H1 (cell line): ENCODE measurements around the gene CCDC169. TPM values are rescaled to one million over a fixed set of nuclear protein-coding genes. Genes with fewer than 3 reads are reported as not detected.
"Not testable (repeated sequence)": the region's sequence is repeated elsewhere in the genome, so short reads cannot be mapped to it uniquely, and the experiment has no call there.

Experiments
- CTCF ChIA-PET: fragments of 300-600 bp; sonication (Branson Sonifier 250); formaldehyde crosslinking; loops from one replicate; lab custom pipeline; 2021; ENCODE audit not compliant: partially characterized antibody; lab: Charles Lee
- POLR2A ChIA-PET: fragments of 300-600 bp; sonication (Branson Sonifier 250); formaldehyde crosslinking; loops from one replicate; lab custom pipeline; 2021; ENCODE audit warnings: inconsistent platforms; ENCODE audit not compliant: partially characterized antibody; lab: Charles Lee
- DNase-seq, 2 experiments: peaks; one replicate each; pipeline versions ENCODE4 v3.0.0 to v3.0.0-alpha.2; 2010 to 2022; ENCODE audit warnings: low spot score in 2 of 2, low read depth in 1 of 2, mixed read lengths in 1 of 2
- FAIRE-seq: peaks from 2 replicates; lab custom pipeline; 2011; peaks lifted over from hg19 to GRCh38; lab: Jason Lieb, UNC
- H2AFZ ChIP-seq: 2 replicates; pipeline ENCODE4 v1.8.1; 2012; ENCODE audit warnings: low read length, inconsistent platforms
- H2AK5ac ChIP-seq: 2 replicates; pipeline ENCODE4 v1.6.1; 2013; ENCODE audit warnings: low read depth, low read length
- H2BK120ac ChIP-seq: replicated peaks from 2 replicates; pipeline ENCODE3; 2013; ENCODE audit warnings: low read depth, low read length, inconsistent platforms
- H2BK12ac ChIP-seq: 2 replicates; pipeline ENCODE4 v1.6.1; 2013; ENCODE audit warnings: low read depth, low read length
- H2BK15ac ChIP-seq: 2 replicates; pipeline ENCODE4 v1.6.1; 2013; ENCODE audit warnings: low read length
- H2BK20ac ChIP-seq: 2 replicates; pipeline ENCODE4 v1.6.1; 2013; ENCODE audit warnings: low read length
- H2BK5ac ChIP-seq: 2 replicates; pipeline ENCODE4 v1.6.1; 2013; ENCODE audit warnings: low read depth, low read length
- H3K14ac ChIP-seq: 2 replicates; pipeline ENCODE4 v1.6.1; 2013; ENCODE audit warnings: inconsistent platforms; ENCODE audit not compliant: insufficient read length
- H3K18ac ChIP-seq: 2 replicates; pipeline ENCODE4 v1.6.1; 2013; ENCODE audit warnings: low read length; ENCODE audit errors: extremely low read depth
- H3K23ac ChIP-seq: 2 replicates; pipeline ENCODE4 v1.6.1; 2013; ENCODE audit warnings: inconsistent platforms; ENCODE audit not compliant: insufficient read length
- H3K23me2 ChIP-seq: 2 replicates; pipeline ENCODE4 v1.6.1; 2013; ENCODE audit warnings: low read depth, low read length
- H3K27ac ChIP-seq: 2 replicates; pipeline ENCODE4 v1.6.1; 2011; ENCODE audit warnings: low read depth, low read length, inconsistent platforms
- H3K27me3 ChIP-seq, 4 experiments: replicated peaks in 1 of 4; 1 replicate in 1 of 4; 2 replicates in 3 of 4; pipeline versions ENCODE4 v1.6.1 to v1.8.1; 2011 to 2013; ENCODE audit warnings: low read length in 3 of 4, mild to moderate bottlenecking in 3 of 4, inconsistent platforms in 2 of 4, mixed read lengths in 2 of 4, moderate library complexity in 1 of 4; ENCODE audit not compliant: control insufficient read depth in 3 of 4, insufficient read depth in 3 of 4; ENCODE audit errors: extremely low read depth in 1 of 4
- H3K36me3 ChIP-seq, 4 experiments: 2 replicates each; pipeline versions ENCODE4 v1.6.1 to v1.8.1; 2011 to 2013; ENCODE audit warnings: mild to moderate bottlenecking in 4 of 4, low read length in 3 of 4, moderate library complexity in 2 of 4, control low read depth in 1 of 4, inconsistent platforms in 1 of 4; ENCODE audit not compliant: insufficient read depth in 4 of 4, control insufficient read depth in 2 of 4
- H3K4ac ChIP-seq: replicated peaks from 2 replicates; pipeline ENCODE3; 2013; ENCODE audit warnings: low read length, low read depth, mixed read lengths, inconsistent platforms; ENCODE audit not compliant: insufficient read length
- H3K4me1 ChIP-seq, 4 experiments: replicated peaks in 1 of 4; 1 replicate in 1 of 4; 2 replicates in 3 of 4; pipeline versions ENCODE4 v1.6.1 to v1.8.1; 2011 to 2013; ENCODE audit warnings: low read length in 3 of 4, inconsistent platforms in 2 of 4, mixed read lengths in 1 of 4; ENCODE audit not compliant: insufficient read depth in 4 of 4, control insufficient read depth in 3 of 4
- H3K4me2 ChIP-seq, 2 experiments: 2 replicates each; pipeline versions ENCODE4 v1.6.1 to v1.8.1; 2011 to 2013; ENCODE audit warnings: low read depth in 2 of 2, low read length in 2 of 2, control low read depth in 1 of 2, inconsistent platforms in 1 of 2, mild to moderate bottlenecking in 1 of 2; ENCODE audit not compliant: insufficient read depth in 1 of 2
- H3K4me3 ChIP-seq, 4 experiments: fragments of 200-600, 300-600 bp in 1 of 4; sonication (generic), shearing (Covaris generic), sonication (Bioruptor Twin) in 1 of 4; 2 replicates each; pipeline versions ENCODE4 v1.5.1 to v1.8.1; 2011 to 2016; ENCODE audit warnings: low read length in 4 of 4, low read depth in 3 of 4, control low read depth in 2 of 4, inconsistent platforms in 2 of 4, mild to moderate bottlenecking in 2 of 4, mixed read lengths in 1 of 4, moderate library complexity in 1 of 4; ENCODE audit not compliant: insufficient read depth in 2 of 4; ENCODE audit errors: extremely low read depth in 1 of 4
- H3K56ac ChIP-seq: replicated peaks from 2 replicates; pipeline ENCODE3; 2013; ENCODE audit warnings: low read depth, mild to moderate bottlenecking, mixed read lengths, low read length, inconsistent platforms; ENCODE audit not compliant: insufficient read length
- H3K79me1 ChIP-seq: 2 replicates; pipeline ENCODE4 v1.6.1; 2013; ENCODE audit warnings: low read depth, low read length, control low read depth
- H3K79me2 ChIP-seq, 2 experiments: 2 replicates each; pipeline versions ENCODE4 v1.6.1 to v1.8.1; 2012 to 2013; ENCODE audit warnings: low read length in 2 of 2, mild to moderate bottlenecking in 2 of 2, inconsistent platforms in 1 of 2; ENCODE audit not compliant: insufficient read depth in 2 of 2, control insufficient read depth in 1 of 2
- H3K9ac ChIP-seq, 4 experiments: replicated peaks in 1 of 4; 1 replicate in 1 of 4; 2 replicates in 3 of 4; pipeline versions ENCODE4 v1.6.1 to v1.8.1; 2011 to 2013; ENCODE audit warnings: low read depth in 3 of 4, low read length in 3 of 4, control low read depth in 2 of 4, mild to moderate bottlenecking in 2 of 4, moderate library complexity in 2 of 4, inconsistent platforms in 1 of 4; ENCODE audit errors: extremely low read depth in 1 of 4
- H3K9me3 ChIP-seq, 2 experiments: 2 replicates each; pipeline versions ENCODE4 v1.6.1 to v1.8.1; 2012 to 2013; ENCODE audit warnings: mild to moderate bottlenecking in 2 of 2, moderate library complexity in 2 of 2, control low read depth in 1 of 2, inconsistent platforms in 1 of 2, low read depth in 1 of 2, low read length in 1 of 2, mixed read lengths in 1 of 2; ENCODE audit not compliant: insufficient read depth in 2 of 2
- H4K20me1 ChIP-seq, 2 experiments: replicated peaks in 1 of 2; 2 replicates each; pipeline versions ENCODE3 to v1.8.1; 2011 to 2013; ENCODE audit warnings: inconsistent platforms in 2 of 2, low read length in 2 of 2, mild to moderate bottlenecking in 1 of 2; ENCODE audit not compliant: insufficient read depth in 2 of 2, control insufficient read depth in 1 of 2
- H4K5ac ChIP-seq: 2 replicates; pipeline ENCODE4 v1.6.1; 2013; ENCODE audit warnings: low read length, low read depth, mixed read lengths, inconsistent platforms; ENCODE audit not compliant: insufficient read length
- H4K8ac ChIP-seq: 2 replicates; pipeline ENCODE4 v1.8.0; 2013; ENCODE audit warnings: mild to moderate bottlenecking, moderate library complexity, low read length, inconsistent platforms; ENCODE audit not compliant: insufficient read depth; ENCODE audit errors: extremely low read depth
- H4K91ac ChIP-seq: replicated peaks from 2 replicates; pipeline ENCODE3; 2013; ENCODE audit warnings: low read length, mixed read lengths, inconsistent platforms; ENCODE audit not compliant: insufficient read length
- EGR1 ChIP-seq: IDR thresholded peaks from 2 replicates; pipeline ENCODE4 v1.6.1; 2011; ENCODE audit warnings: low read depth, low read length, borderline replicate concordance
- HDAC6 ChIP-seq: IDR thresholded peaks from one replicate; pipeline ENCODE4 v1.7.1; 2012; ENCODE audit warnings: low read depth, mild to moderate bottlenecking, inconsistent platforms, low read length, moderate library complexity
- KDM1A ChIP-seq: fragments of 200-600, 300-600 bp; sonication (generic); IDR thresholded peaks from 2 replicates; pipeline ENCODE4 v1.7.1; 2016; ENCODE audit warnings: mild to moderate bottlenecking, low read length, borderline replicate concordance
- TBP ChIP-seq: IDR thresholded peaks from 2 replicates; pipeline ENCODE4 v1.6.1; 2011; ENCODE audit warnings: low read depth, low read length, improper control_type of control experiment
- WGBS, 2 experiments: shearing (Covaris generic) in 1 of 2; methylation state at CpG; one replicate each; pipeline versions ENCODE4 v1.1.6 to v1.1.7; 2013 to 2015; ENCODE audit warnings: low lambda C conversion rate in 2 of 2, mixed read lengths in 2 of 2, inconsistent platforms in 1 of 2, low coverage in 1 of 2, missing lambda C conversion rate in 1 of 2; ENCODE audit not compliant: insufficient replicate concordance in 2 of 2, insufficient coverage in 1 of 2, insufficient read length in 1 of 2; ENCODE audit errors: extremely low coverage in 1 of 2, missing lambda C conversion rate in 1 of 2; 5-methylcytosine and 5-hydroxymethylcytosine counted together
- polyA plus RNA-seq, 7 experiments: library from polyadenylated mRNA; depleted of rRNA in 3 of 7; stranded (reverse) in 5 of 7; unstranded in 2 of 7; fragments of >200 nt in 5 of 7; fragments of 200-250 nt in 2 of 7; gene quantifications; 1 replicate in 5 of 7; 2 replicates in 1 of 7; 4 replicates in 1 of 7; pipeline versions ENCODE4 v1.2.1 to v1.2.3, GENCODE V29; 2011 to 2013; ENCODE audit warnings: missing spikeins in 2 of 7, mixed read lengths in 2 of 7
- total RNA-seq: library from RNA; stranded (reverse); fragmentation: NEBNext Ultra II Directional; extraction: Animal tissue kit (Norgen Biotek cat#: 25700); gene quantifications from 2 replicates; pipeline ENCODE4 v1.2.1, GENCODE V29; 2021

Gene CCDC169
- total and polyA plus RNA-seq, 2 of the 8 experiments (the other 6 are each of a cell fraction or from before 2014, with no cell fraction given): 7.2 to 44.0 TPM

- TF ChIP-seq TBP (no peak), EGR1 (no peak), KDM1A (no peak), HDAC6 (no peak)
These were observed 4.7 kb upstream of the CCDC169 start (continued) for GRCh38 chr13:36302289-36302688.

GRCh38 chr13:36299469-36299868 lies 1.9 kb upstream of the CCDC169 start:
- CTCF ChIA-PET: interaction anchor here (1.1 kb wide), 3 partner anchors 47 to 322 kb away, joined by 3 to 6 read pairs (median 4); no protein-coding TSS in a partner anchor
- H3K23me2 ChIP-seq, H3K56ac ChIP-seq, H4K8ac ChIP-seq, FAIRE-seq, H3K4me3 ChIP-seq, H3K9ac ChIP-seq, H4K20me1 ChIP-seq, H2BK15ac ChIP-seq, H3K23ac ChIP-seq, H2BK120ac ChIP-seq, H3K27me3 ChIP-seq, H3K4ac ChIP-seq, H3K79me1 ChIP-seq, H2AFZ ChIP-seq, H3K14ac ChIP-seq, H3K9me3 ChIP-seq, DNase-seq: not testable (repeated sequence)
- Histone ChIP-seq H2BK5ac (peak overlapping the region; percentile 91), H2BK20ac (peak overlapping the region; percentile 65; the same call in 1 of the 2 replicates), H3K4me2 (peak overlapping the region in 1 of 2 experiments; percentile 86; a peak in 2 of 4 replicates), H3K18ac (peak overlapping the region; percentile 79), H2AK5ac (peak overlapping the region; percentile 16; the same call in 1 of the 2 replicates), H4K91ac (peak overlapping the region; percentile 5), H3K79me2 (peaks cover 0 to 25% of the 10 kb centered on the region in 2 experiments; a peak in 3 of 4 replicates), H3K36me3 (peaks cover 0 to 19% (median 4%) of the 10 kb centered on the region in 4 experiments; a peak in 3 of 8 replicates), H3K4me1 (peaks cover 0 to 15% (median 12%) of the 10 kb centered on the region in 4 experiments; a peak in 3 of 7 replicates), H4K5ac (peak overlapping the region; percentile 65), H2BK12ac (peak overlapping the region; percentile 71), H3K27ac (peak overlapping the region; percentile 56; the same call in 1 of the 2 replicates)
- 73% methylated on average over 3 of the region's 3 CpGs; no CpG with 5 or more reads in 1 of the 2 experiments for WGBS, 2 experiments
- POLR2A ChIA-PET: interaction anchor here (0.5 to 4.6 kb wide), 11 partner anchors 8 to 684 kb away, joined by 3 to 31 read pairs (median 9); partner anchors contain the start of gene SPART
